ENCODE data around the gene SETD1A. TPM values are rescaled to one million over a fixed set of nuclear protein-coding genes. Genes with fewer than 3 reads are reported as not detected.
A peak's percentile ranks its signal among the peaks of the same experiment; 100 is the strongest.

The SETD1A gene
- polyA plus RNA-seq (2013, experiment 1 of 2; ENCODE audit: insufficient read length), result 10.6 TPM
- 12.5 TPM for polyA plus RNA-seq (2013, experiment 2 of 2; ENCODE audit: insufficient read length)

GRCh38 chr16:30957456-30958174 lies at the start of gene SETD1A:
SETD1A (plus strand) TSS chr16:30957754; CDS start chr16:30958732, 978 bp downstream.
- DNase-seq, result peak; percentile 97

- no peak for DNase-seq
Observed at GRCh38 chr16:30910427-30911029, 47.0 kb upstream of the SETD1A start.

GRCh38 chr16:30912794-30913412 lies 44.7 kb upstream of the SETD1A start:
- DNase-seq, result no peak

GRCh38 chr16:30914830-30915229 lies 42.7 kb upstream of the SETD1A start:
- no peak for DNase-seq

- DNase-seq, result no peak
Observed at GRCh38 chr16:30918614-30919013, 38.9 kb upstream of the SETD1A start.

- no peak for DNase-seq
Observed at GRCh38 chr16:30920891-30921290, 36.7 kb upstream of the SETD1A start.

GRCh38 chr16:30921459-30921747 lies 36.2 kb upstream of the SETD1A start:
- DNase-seq, result no peak

GRCh38 chr16:30921748-30922419 lies 35.7 kb upstream of the SETD1A start:
- DNase-seq, result peak; percentile 90

- peak; percentile 100 for DNase-seq
Observed at GRCh38 chr16:30922420-30922959, 35.1 kb upstream of the SETD1A start.

- DNase-seq, result peak; percentile 100
Observed at GRCh38 chr16:30922960-30923535, 34.5 kb upstream of the SETD1A start.

GRCh38 chr16:30923554-30924075 lies 33.9 kb upstream of the SETD1A start, which contains the start of gene FBXL19:
FBXL19 (plus strand) TSS chr16:30923572; CDS start chr16:30925755, 2,183 bp downstream.
- no peak for DNase-seq

GRCh38 chr16:30924076-30924912 lies 33.3 kb upstream of the SETD1A start:
- no peak for DNase-seq

GRCh38 chr16:30924913-30925631 lies 32.5 kb upstream of the SETD1A start:
- DNase-seq, result no peak

- DNase-seq, result no peak
Observed at GRCh38 chr16:30925632-30925987, 31.9 kb upstream of the SETD1A start.

GRCh38 chr16:30925995-30926811 lies 31.4 kb upstream of the SETD1A start:
- DNase-seq, result no peak

- DNase-seq, result no peak
Observed at GRCh38 chr16:30926937-30927788, 30.4 kb upstream of the SETD1A start.

GRCh38 chr16:30927789-30928378 lies 29.7 kb upstream of the SETD1A start:
- peak; percentile 49 for DNase-seq

- no peak for DNase-seq
Observed at GRCh38 chr16:30928390-30928789, 29.2 kb upstream of the SETD1A start.

Data from fibroblast of skin of scalp (primary cell).